HL-60/S4 (cell line): ENCODE results near the gene ATF4.

ENCODE experiments used
- in situ Hi-C: fragments of 300-500 bp; cut with MboI; formaldehyde crosslinking; loops from 2 replicates; pipeline ENCODE4 v1.14.3; 2022; ENCODE audit warnings: low sequenced_read_pairs

Gene ATF4

GRCh38 chr22:39527481-39527961 lies 7.2 kb downstream of the ATF4 start:
- in situ Hi-C loops: loop anchor here (25.0 kb wide), 1 partner anchor 365 kb away; the partner anchor contains the start of gene CBX7

GRCh38 chr22:39528080-39528661 lies 7.8 kb downstream of the ATF4 start:
- in situ Hi-C loops: loop anchor here (25.0 kb wide), 1 partner anchor 366 kb away; the partner anchor contains the start of gene CBX7

- in situ Hi-C loops: loop anchor here (25.0 kb wide), 1 partner anchor 367 kb away; the partner anchor contains the start of gene CBX7
Observed at GRCh38 chr22:39528681-39529486, 8.5 kb downstream of the ATF4 start.

- in situ Hi-C loops: loop anchor here (25.0 kb wide), 1 partner anchor 367 kb away; the partner anchor contains the start of gene CBX7
Observed at GRCh38 chr22:39529487-39529851, 9.1 kb downstream of the ATF4 start.

- in situ Hi-C loops: loop anchor here (25.0 kb wide), 1 partner anchor 368 kb away; the partner anchor contains the start of gene CBX7
Observed at GRCh38 chr22:39530116-39530515, 9.8 kb downstream of the ATF4 start.

GRCh38 chr22:39530692-39531331 lies 10.4 kb downstream of the ATF4 start:
- in situ Hi-C loops: loop anchor here (25.0 kb wide), 1 partner anchor 369 kb away; the partner anchor contains the start of gene CBX7

- in situ Hi-C loops: loop anchor here (25.0 kb wide), 1 partner anchor 370 kb away; the partner anchor contains the start of gene CBX7
Observed at GRCh38 chr22:39532215-39533073, 12.1 kb downstream of the ATF4 start, which contains the start of gene RPS19BP1. Gene RPS19BP1, minus strand, starts transcription at chr22:39532748. Its CDS starts 10 bp downstream, at chr22:39532738.

- in situ Hi-C loops: loop anchor here (25.0 kb wide), 1 partner anchor 372 kb away; the partner anchor contains the start of gene CBX7
Observed at GRCh38 chr22:39534092-39534506, 13.7 kb downstream of the ATF4 start.

GRCh38 chr22:39534591-39535356 lies 14.4 kb downstream of the ATF4 start:
- in situ Hi-C loops: loop anchor here (25.0 kb wide), 1 partner anchor 372 kb away; the partner anchor contains the start of gene CBX7

- in situ Hi-C loops: loop anchor here (25.0 kb wide), 1 partner anchor 373 kb away; the partner anchor contains the start of gene CBX7
Observed at GRCh38 chr22:39535357-39535725, 15.0 kb downstream of the ATF4 start.

- in situ Hi-C loops: loop anchor here (25.0 kb wide), 1 partner anchor 374 kb away; the partner anchor contains the start of gene CBX7
Observed at GRCh38 chr22:39535831-39536449, 15.6 kb downstream of the ATF4 start.

GRCh38 chr22:39536711-39537110 lies 16.3 kb downstream of the ATF4 start:
- in situ Hi-C loops: loop anchor here (25.0 kb wide), 1 partner anchor 374 kb away; the partner anchor contains the start of gene CBX7

GRCh38 chr22:39537975-39538374 lies 17.6 kb downstream of the ATF4 start:
- in situ Hi-C loops: loop anchor here (25.0 kb wide), 1 partner anchor 376 kb away; the partner anchor contains the start of gene CBX7

GRCh38 chr22:39543095-39543494 lies 22.7 kb downstream of the ATF4 start:
- in situ Hi-C loops: loop anchor here (5.0 to 25.0 kb wide), 3 partner anchors 62 to 494 kb away; partner anchors contain the start of gene CBX7

GRCh38 chr22:39545386-39546365 lies 25.3 kb downstream of the ATF4 start:
- in situ Hi-C loops: loop anchor here (10.0 to 25.0 kb wide), 2 partner anchors 59 to 383 kb away; partner anchors contain the start of gene CBX7

- in situ Hi-C loops: loop anchor here (10.0 to 25.0 kb wide), 2 partner anchors 58 to 385 kb away; partner anchors contain the start of gene CBX7
Observed at GRCh38 chr22:39546889-39547586, 26.7 kb downstream of the ATF4 start.
